NCI-H526 treated with DMSO at 0.1 percent for 48 hours (cell line): ENCODE results near the gene BAIAP2.
"Not testable (repeated sequence)": the region's sequence is repeated elsewhere in the genome, so short reads cannot be mapped to it uniquely, and the experiment has no call there.

Experiments
- DNase-seq: peaks from one replicate; lab custom pipeline; 2025; lab: John Stamatoyannopoulos, UW

BAIAP2 gene

DNA sequence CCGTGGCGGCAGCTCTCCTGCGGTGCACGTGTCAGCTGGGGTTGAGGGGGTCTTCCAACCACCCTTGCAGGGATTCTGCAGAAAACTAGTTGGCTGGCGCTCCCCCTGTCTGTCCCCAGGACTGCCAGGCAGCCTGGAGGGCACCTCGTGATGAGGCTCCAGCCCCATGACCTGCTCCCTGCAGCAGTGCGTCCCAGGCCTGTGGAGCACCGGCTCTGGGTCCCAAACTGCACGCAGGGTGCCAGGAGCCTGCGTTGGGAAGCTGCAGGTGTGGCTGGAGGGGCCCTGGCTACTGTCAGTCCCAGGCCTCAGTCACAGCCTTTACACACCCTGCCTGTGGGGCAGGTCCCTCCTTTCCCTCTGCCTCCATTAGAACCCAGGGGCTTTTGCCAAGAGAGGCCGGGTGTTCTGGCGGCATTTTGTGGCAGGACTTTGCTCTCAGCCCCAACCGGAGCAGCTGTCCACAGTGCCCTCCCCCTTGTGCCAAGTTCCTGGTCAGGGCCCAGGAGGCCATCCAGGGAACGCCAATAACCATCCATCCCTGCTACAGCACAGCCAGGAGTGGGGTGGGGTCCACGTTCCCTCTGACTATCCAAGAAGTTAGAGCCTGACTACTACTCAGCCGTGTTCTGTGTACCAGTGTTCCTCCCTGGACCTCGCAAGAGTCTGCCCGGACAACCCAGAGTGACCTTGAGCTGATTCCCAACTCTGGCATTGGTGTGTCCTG, 34.2 kb upstream of the BAIAP2 start:
- no peak for DNase-seq

DNA sequence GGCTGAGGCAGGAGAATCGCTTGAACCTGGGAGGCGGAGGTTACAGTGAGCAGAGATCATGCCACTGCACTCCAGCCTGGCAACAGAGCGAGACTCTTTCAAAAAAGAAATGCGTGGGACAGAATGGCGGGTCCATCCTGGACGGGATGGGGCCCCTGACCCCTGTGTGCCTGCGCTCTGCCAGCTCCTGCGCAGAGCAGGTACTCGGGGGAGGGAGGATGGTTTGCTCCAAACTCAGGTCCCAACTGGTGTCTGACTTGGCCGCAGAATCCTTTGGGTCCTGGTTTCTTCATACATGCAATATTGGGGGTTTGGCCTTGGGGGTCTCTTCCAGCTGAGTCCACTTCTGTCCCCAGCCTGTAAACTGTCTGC, 33.0 kb upstream of the BAIAP2 start:
- no peak for DNase-seq

DNA sequence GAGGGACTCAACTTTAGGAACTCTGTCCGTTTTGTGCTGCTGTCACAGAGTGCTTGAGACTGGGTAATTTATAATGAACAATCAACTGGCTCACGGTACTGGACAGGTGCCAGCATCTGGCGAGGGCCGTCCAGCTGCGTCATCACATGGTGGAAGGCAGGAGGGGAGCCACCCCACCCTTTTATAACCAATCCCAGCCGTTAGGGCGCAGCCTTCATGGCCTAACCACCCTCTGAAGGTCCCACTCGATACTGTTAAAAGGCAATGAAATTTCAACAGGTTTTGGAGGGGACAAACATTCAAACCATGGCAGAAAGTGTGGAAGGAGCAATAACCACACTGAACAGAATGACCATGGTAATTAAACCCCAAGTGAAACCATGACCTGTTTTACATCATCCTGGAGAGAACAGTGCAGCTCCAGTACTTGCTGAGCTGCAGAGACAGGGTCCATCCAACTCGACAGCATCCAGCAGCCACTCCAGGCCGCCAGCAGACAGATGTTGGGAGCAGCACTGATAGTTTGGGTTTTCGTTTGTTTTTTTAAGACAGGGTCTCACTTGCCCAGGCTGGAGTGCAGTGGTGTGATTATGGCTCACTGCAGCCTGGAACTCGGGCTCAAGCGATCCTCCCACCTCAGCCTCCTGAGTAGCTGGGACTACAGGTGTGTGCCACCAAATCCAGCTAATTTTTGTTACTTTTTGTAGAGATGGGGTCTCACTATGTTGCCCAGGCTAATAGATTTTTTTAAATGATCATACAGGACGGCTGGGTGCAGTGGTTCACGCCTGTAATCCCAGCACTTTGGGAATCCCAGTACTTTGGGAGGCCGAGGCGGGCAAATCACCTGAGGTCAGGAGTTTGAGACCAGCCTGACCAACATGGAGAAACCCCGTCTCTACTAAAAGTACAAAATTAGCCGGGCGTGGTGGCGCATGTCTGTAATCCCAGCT, 32.3 kb upstream of the BAIAP2 start:
- no peak for DNase-seq

DNA sequence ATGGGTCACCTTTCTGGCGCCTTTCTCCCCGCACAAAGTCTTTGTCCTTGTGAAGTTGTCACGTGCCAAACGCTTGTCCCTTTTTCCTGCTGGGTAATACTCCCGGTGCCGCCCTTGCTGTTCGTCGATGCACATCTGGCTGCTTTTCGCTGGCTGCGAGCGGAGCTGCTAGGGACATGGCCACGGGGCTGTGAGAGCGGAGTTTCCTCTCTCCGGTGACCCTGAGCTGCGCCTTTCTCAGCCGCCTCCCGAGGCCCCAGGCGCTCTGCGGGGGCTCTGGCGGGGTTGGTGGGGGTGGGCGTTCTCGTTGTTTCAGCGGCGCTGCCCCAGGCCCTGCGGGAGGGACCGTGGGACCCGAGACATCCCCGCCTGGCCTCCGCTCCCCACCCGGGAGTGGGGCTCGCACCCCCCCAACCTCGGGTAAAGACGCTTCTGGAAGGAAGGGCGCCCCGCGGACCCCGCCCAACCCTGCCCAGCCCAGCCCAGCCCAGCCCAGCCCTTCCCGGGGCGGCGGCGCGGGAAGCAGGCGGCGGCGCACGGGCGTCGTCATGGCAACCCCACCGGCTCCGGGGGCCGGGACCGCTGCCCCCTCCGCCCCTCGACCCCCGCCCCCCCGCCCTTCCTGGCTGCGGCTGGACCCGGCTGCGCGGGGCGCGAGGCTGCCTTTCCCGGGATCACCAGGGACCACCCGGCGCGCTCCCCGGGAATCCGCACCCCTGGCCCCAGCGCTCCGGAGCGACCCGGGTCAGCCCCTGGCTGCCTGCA, 31.1 kb upstream of the BAIAP2 start:
- no peak for DNase-seq

DNA sequence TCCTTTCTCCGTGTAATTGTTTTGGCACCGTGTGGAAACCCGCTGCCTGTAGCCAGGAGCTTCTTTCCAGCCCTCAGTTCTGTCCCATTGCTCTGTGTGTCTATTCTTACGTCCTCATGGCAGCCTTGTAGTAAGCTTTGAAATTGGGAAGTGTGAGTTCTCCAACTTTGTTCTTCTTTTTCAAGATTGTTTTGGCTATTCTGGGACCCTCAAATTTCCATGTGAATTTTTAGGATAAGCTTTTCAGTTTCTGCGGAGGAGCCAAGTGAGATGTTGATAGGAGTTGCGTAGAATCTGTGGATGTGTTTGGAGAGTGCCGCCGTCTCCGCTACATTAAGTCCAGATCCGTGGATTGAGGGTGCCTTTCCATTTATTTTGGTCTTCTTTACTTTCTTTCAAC, 28.1 kb upstream of the BAIAP2 start:
- no peak for DNase-seq

DNA sequence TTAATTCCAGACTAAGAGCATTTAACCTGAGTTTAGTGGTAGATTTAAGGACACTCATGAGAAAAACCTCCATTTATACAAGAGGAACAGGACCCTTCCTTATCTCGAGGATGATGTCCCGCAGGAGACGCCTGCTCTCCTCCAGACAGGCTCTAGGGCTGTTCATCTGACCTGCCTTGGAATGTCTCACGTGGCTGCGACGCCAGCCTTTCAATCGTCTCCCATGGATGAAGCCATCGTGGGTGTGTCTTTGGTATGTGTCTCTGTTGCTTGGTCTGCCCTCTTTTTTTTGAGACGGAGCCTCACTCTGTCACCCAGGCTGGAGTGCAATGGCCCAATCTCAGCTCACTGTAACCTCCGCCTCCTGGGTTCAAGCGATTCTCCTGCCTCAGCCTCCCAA, 26.8 kb upstream of the BAIAP2 start:
- no peak for DNase-seq

DNA sequence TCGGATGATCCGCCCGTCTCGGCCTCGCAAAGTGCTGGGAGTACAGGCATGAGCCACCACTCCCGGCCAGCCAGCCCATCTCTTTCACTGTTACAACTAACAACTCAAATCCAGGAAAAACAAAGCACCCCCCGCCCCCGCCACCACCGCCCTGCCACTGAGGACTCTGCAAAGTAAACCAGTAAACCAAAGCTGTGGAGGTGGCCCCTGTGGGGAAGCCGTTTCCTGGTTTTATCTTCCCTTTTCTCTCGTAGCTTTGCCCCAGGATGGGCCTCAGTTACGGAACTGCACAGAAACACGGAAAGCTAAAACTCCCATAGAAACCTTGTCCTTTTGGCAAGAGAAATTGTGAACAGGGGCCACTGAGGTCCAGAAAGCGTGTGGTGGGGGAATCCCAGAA, 25.8 kb upstream of the BAIAP2 start:
- DNase-seq = no peak

DNA sequence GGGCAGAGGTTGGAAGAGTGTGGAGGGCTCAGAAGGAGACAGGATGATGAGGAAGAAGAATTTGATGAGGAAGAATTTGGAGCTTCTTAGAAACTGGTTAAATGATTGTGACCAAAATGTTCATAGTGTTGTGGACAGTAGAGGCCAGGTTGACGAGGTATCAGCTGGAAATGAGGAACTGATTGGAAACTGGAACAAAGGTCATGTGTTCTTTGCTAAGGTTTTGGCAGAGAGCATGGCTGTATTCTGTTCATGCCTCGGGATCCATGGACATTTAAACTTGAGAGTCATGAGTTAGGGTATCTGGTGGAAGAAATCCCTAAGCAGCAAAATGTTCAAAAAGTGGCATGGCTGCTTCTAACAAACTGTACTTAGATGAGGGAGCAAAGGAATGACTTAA, 24.0 kb upstream of the BAIAP2 start:
- DNase-seq = no peak

DNA sequence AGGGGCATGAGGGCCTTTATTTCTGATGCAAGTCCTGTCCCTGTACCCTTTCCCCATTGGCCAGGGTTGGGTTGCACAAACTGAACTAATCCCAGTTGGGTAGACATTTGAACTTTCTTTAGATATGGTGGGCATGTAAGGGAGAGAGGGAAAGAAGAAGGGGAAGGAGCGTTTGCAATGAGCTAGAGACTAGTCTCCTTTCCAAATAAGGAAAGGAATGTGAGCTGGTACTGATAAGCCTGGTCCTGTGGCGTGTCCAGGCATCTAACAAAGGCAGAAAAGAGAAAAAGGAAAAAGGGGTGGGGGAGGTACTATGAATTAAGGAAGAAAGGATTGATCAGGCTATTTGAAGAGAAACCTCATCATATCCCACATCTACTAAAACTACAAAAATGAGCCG, 23.0 kb upstream of the BAIAP2 start:
- DNase-seq = no peak

DNA sequence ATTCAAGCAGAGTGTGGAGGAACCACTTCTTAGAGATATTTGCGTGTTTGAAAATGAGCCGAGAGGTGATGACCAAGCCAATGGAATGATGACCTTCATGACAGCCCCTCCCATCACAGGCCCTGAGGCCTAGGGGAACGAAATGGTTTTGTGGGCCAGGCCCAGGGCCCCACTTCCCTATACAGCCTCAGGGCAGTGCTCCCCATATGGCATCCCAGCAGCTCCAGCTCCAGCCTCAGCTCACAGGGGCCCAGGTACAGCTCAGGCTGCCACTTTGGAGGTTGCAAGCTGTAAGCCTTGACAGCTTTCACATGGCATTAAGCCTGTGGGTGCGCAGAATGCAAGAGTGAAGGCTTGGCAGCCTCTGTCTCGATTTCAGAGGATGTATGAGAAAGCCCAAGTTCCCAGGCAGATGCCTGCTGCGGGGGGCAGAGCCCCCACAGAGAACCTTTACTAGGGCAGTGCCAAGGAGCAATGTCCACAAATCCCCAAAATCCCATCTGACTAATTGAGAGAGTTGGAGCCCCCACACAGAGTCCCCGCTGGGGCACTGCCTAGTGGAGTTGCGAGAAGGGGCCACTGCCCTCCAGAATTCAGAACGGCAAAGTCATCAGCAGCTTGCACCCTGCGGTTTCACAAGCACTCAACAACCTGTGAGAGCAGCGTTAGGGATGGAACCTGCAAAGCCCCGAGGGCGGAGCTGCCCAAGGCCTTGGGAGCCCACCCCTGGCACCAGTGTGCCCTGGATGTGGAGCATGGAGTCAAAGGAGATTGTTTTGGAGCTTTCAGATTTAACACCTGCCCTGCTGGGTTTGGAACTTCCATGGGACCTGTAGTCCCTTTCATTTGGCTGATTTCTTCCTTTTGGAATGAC, 22.1 kb upstream of the BAIAP2 start:
- no peak for DNase-seq

DNA sequence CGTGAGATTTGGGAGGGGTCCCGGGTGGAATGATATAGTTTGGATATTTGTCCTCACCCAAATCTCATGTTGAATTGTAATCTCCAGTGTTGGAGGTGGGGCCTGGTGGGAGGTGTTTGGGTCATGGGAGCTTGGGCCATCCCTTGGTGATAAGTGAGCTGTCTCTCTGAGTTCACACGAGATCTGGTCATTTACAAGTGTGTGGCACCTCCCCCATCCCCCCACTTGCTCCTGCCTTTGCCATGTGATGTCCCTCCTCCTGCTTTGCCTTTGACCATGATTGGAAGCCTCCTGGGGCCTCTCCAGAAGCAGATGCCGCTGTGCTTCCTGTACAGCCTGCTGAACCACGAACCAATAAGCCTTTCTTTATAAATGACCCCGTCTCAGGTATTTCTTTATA, 21.3 kb upstream of the BAIAP2 start:
- DNase-seq = no peak

DNA sequence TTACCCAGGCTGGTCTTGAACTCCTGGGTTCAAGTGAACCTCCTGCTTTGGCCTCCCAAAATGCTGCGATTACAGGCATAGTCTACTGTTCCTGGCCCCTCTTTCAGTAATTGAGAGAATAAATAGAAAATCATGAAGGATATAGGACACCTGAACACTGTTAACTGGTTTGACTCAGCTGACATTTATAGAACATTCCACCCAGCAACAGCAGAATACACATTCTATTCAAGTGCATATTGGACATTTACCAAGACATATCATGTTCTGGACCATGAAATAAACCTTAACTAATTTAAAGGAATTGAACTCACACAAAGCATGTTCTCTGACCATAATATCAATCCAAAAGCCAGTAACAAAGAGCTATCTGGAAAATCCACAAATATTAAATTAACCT, 19.8 kb upstream of the BAIAP2 start:
- no peak for DNase-seq

DNA sequence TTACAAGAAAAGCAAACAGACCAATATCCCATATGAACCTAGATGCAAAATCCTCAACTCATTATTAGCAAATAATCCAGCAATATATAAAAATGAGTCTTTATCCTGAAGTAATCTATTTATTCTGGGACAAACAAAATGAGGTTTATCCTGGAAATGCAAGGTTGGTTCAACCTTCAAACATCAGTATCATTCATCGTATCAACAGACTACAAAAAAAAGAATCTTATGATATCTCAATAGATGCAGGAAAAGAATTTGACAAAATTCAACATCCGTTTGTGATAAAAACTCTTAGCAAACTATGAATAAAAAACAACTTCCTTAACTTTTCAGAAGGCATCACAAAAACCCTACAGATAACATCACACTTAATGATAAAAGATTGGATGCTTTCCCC, 18.4 kb upstream of the BAIAP2 start:
- no peak for DNase-seq

DNA sequence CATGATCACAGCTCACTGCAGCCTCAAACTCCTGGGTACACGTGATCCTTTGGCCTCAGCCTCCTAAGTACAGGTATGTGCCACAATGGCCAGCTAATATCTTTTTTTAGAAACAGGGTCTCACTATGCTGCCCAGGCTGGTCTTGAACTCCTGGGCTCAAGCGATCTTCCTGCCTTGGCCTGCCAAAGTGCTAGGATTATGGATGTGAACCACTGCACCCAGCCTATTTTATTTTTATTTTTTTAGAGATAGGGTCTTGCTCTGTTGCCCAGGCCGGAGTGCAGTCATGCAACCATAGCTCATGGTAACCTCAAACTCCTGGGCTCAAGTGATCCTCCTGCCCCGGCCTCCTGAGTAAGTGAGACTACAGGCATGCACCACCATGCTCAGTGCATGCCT, 17.6 kb upstream of the BAIAP2 start:
- not testable (repeated sequence) for DNase-seq

DNA sequence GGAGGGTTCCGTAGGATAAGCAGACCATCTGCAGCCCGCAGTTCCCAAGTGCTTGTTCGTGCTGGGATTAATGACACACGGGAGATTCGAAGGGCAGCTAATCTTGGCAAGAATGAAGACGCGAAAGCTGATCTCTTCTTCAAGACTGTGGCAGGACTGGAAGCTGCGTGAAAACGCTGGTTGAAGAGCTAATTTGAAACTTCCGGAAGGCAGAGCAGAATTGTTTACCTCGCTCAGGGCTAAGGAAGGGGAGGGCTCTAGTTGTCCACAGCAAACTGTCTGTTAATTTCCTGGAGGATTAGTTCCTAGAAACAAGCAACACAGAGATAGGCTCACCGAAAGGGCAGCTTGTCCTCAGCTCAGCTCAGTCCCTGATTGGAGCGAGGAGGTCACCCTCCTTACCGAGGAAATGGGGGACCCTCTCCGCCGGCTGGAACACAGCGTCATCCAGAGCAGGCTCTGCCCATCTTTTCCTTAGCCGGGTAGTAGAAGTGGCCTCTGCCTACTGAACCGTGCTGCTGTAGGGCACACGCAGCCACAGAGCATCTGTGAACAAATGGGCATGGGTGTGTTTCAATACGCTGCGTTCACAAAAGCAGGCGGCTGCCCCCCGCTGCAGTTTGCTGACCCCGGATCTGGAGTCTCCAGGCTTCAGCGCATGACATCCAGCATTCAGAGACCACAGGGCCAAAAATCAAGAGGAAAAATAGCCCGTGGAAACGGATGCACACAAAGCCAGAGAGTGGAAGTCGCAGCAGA, 16.7 kb upstream of the BAIAP2 start:
- DNase-seq = no peak

DNA sequence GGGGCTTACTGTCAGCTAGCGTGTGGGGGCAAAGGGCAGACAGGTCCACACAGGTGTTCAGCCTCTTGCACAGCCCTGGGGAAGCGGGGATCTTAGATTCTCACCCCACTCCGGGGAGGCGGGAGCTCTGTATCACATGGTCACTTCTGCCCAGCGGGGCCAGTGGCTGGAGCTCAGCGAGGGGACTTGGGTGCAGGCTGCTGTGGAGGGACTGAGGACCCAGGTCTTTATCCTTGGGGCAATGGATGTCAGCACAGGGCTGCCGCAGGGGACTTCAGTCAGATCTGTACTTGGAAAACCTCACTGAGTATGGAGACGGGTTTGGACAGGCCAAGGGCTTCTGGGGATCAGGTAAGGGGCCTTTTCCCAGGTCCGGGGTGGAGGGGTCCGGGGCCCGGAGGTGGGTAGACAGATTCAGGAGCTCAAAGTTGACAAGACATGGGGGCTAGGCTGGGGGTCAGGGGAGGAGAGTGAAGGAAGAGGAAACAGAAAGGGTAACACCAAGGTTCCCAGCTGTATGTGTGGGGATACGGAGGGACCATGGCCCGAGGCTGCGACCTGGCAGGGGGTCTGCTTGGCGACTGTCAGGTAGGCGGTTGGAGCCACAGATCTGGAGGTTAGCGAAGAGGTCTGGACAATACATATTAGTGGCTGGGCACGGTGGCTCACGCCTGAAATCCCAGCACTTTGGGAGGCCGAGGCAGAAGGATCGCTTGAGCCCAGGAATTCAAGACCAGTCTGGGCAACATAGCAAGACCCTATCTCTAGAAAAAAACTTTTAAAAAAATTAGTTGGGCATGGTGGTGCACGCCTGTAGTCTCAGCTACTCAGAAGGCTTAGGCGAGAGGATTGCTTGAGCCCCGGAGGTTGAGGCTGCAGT, 15.1 kb upstream of the BAIAP2 start:
- no peak for DNase-seq

DNA sequence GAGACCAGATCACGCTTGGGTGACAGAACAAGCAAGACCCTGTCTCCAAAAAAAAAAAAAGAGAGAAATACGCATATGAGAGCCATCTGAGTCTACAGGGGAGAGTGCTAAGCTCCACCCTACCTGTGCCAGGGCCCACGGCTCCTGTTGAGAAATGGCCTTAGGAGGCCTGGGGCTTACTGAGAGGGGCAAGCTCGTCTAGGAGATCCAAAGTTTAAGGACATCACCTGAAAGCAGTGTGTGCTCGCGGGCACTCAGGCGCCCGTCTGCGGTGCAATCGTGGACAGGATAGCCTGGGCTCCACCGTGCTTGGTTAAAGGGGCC, 14.5 kb upstream of the BAIAP2 start:
- no peak for DNase-seq

DNA sequence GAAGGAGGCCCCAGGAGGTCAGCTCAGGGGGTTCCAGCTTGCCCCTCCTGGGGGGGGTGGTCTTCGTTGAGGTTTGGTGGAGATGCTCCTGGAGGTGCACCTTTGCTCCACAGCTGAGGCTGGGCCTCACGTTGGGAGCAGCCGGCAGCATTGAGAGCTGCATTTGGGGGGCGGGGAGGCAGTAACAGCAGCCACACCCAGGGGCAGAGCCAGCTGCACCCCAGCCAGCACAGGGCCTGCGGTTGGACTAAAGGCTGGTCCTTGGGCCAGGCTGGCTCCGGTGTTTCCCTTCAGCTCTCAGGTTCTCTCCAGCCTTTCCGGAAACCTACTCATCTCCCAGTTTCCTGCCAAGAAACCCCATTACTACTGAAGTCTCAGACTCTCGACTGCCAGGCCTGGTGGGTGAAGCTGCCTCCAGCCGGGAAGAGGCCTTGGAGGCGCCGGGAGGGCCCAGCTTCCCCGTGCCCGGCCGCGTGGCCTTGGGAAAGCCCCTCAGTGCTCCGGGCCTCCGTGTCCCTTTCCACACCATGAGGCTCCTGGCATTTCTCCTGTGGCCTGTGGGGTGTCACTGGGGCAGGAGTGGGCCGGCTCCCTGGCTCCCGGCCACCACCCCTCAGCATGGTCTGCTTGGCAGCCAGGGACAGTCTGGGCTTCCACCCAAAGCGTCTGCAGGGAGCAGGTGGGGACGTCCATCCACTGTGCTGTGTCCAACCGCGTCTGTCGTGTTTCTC, 14.0 kb upstream of the BAIAP2 start:
- no peak for DNase-seq

DNA sequence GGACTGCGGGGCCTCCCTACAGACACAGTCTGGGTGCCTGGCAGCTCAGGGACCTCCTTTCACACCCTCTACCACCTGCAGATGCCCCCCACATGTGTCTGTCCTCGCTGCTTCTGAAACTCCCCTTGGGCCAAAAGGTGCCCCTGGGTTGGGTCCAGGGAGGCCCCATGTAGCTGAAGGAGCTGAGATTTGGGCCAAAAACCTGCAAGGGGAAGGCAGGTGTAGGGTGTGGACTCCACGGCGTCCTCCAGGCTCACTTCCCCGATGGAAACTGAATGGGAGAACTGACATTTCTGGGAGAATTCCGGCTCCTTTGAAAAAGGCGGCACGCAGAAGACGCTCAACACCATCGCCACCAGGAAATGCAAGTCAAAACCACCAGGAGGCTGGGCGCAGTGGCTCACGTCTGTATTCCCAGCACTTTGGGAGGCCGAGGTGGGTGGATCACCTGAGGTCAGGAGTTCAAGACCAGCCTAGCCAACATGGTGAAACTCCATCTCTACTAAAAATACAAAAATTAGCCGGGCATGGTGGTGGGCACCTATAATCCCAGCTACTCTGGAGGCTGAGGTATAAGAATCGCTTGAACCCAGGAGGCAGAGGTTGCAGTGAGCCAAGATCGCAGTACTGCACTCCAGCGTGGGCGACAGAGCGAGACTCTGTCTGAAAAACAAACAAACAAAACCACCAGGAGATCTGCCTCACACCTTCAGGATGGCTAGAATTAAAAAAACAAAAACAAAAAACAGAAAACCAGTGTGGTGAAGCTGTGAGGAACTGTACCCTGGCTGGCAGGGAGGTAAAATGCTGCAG, 13.2 kb upstream of the BAIAP2 start:
- DNase-seq = no peak
